Hepatocyte (in vitro differentiated cells): ENCODE results near the gene HOXD4. TPM values are rescaled to one million over a fixed set of nuclear protein-coding genes. Genes with fewer than 3 reads are reported as not detected.

ENCODE experiments used
- DNase-seq: peaks from one replicate; pipeline ENCODE4 v3.0.0-alpha.2; 2016; ENCODE audit warnings: low spot score
- H2AFZ ChIP-seq: fragments of 200-600 bp; sonication (generic); 2 replicates; pipeline ENCODE4 v1.6.0; 2016; ENCODE audit warnings: antibody characterized with exemption, mild to moderate bottlenecking
- H3K27ac ChIP-seq: fragments of 200-600 bp; sonication (generic); 2 replicates; pipeline ENCODE4 v1.5.1; 2016; ENCODE audit warnings: mild to moderate bottlenecking
- H3K27me3 ChIP-seq: fragments of 200-600 bp; sonication (generic); 2 replicates; pipeline ENCODE4 v1.6.1; 2016
- H3K36me3 ChIP-seq: fragments of 200-600 bp; sonication (generic); replicated peaks from 2 replicates; pipeline ENCODE4 v1.5.1; 2016; ENCODE audit warnings: low read depth; ENCODE audit not compliant: insufficient read depth
- H3K4me1 ChIP-seq: fragments of 200-600 bp; sonication (generic); 2 replicates; pipeline ENCODE4 v1.5.1; 2016; ENCODE audit warnings: mild to moderate bottlenecking, moderate library complexity; ENCODE audit not compliant: insufficient read depth
- H3K4me2 ChIP-seq: fragments of 200-600 bp; sonication (generic); 2 replicates; pipeline ENCODE4 v1.6.0; 2016
- H3K4me3 ChIP-seq: fragments of 200-600 bp; sonication (generic); 2 replicates; pipeline ENCODE4 v1.5.1; 2016; ENCODE audit warnings: mild to moderate bottlenecking
- H3K79me2 ChIP-seq: fragments of 200-600 bp; sonication (generic); 2 replicates; pipeline ENCODE4 v1.6.0; 2017; ENCODE audit warnings: mild to moderate bottlenecking
- H3K9me2 ChIP-seq: fragments of 200-600 bp; sonication (generic); replicated peaks from 2 replicates; pipeline ENCODE4 v1.6.0; 2017; ENCODE audit warnings: mild to moderate bottlenecking; ENCODE audit not compliant: insufficient read depth
- H3K9me3 ChIP-seq: fragments of 200-600 bp; sonication (generic); 2 replicates; pipeline ENCODE4 v1.5.1; 2016; ENCODE audit warnings: low read depth, mild to moderate bottlenecking
- H4K20me1 ChIP-seq: fragments of 200-600 bp; sonication (generic); 2 replicates; pipeline ENCODE4 v1.6.0; 2016; ENCODE audit warnings: mild to moderate bottlenecking; ENCODE audit not compliant: insufficient read depth, poor library complexity, severe bottlenecking
- EZH2 ChIP-seq: fragments of 200-600 bp; sonication (generic); IDR thresholded peaks from 2 replicates; pipeline ENCODE4 v1.6.1; 2016; ENCODE audit warnings: antibody characterized with exemption, mild to moderate bottlenecking, borderline replicate concordance
- EZH2phosphoT487 ChIP-seq: fragments of 200-600 bp; sonication (generic); IDR thresholded peaks from one replicate; pipeline ENCODE4 v1.6.1; 2018; ENCODE audit warnings: antibody characterized with exemption, mild to moderate bottlenecking, low read depth, moderate library complexity; ENCODE audit not compliant: unreplicated experiment, severe bottlenecking
- WGBS: methylation state at CpG from one replicate; pipeline ENCODE4 v1.1.6; 2016; ENCODE audit warnings: low lambda C conversion rate; ENCODE audit errors: missing lambda C conversion rate; 5-methylcytosine and 5-hydroxymethylcytosine counted together
- polyA plus RNA-seq: library from polyadenylated mRNA; unstranded; fragments of >200 nt; fragmentation: Nextera tagmentation; extraction: Ambion mirVana; gene quantifications from 2 replicates; pipeline ENCODE4 v1.2.1, GENCODE V29; 2016
- total RNA-seq: library from RNA; depleted of rRNA; stranded (reverse); fragments of >200 nt; gene quantifications from 2 replicates; pipeline ENCODE4 v1.2.3, GENCODE V29; 2014
- TF ChIP-seq, protein P1 (sequence below): fragments of 200-600 bp; sonication (generic); IDR thresholded peaks from 2 replicates; pipeline ENCODE4 v1.5.1; 2016; ENCODE audit warnings: antibody characterized with exemption, mild to moderate bottlenecking; ENCODE audit not compliant: poor library complexity

Gene HOXD4
- total and polyA plus RNA-seq, 2 experiments from 2014 or later: 0.70 TPM; not detected in 1

DNA sequence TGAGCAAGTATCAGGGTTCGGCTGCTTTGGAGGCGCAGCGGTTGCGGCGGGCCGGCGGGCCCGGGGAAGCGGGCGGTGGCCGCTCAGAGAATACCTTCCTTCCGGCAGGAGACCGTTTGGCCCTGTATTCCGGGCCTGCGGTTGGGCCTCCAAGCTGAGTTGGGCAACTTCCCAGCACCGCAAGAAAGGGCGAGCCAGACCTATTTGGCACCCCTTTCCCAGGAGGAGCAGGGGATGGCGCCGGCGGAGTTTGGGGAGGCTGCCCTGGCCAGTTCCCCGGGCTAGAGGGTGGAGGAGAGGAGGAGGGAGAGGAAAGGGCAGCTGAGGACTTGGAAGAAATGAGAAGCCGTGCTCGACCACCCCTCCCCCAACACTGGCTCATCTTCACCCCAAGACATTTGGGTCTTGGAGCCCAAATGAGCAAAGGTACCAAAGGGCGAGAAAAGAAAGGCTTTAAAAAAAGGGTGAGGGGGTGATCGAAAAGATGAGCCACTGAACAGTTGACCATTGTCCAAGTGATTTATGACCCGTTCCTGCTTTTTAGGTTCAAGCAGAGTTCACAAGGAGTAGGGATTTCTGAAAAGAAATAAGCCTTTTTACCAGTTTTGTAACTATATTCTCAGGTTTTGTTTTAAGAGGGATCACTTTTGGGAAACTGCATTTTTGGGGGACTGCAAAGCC, 14.2 kb downstream of the HOXD4 start:
- Histone ChIP-seq H3K9me2 (no peaks in the 10 kb centered on the region), H3K79me2 (no peaks in the 10 kb centered on the region), H2AFZ (peak overlapping the region; percentile 49), H3K4me1 (peaks cover 13% of the 10 kb centered on the region), H3K4me2 (peak overlapping the region; percentile 70), H3K27ac (no peak overlapping the region), H3K36me3 (no peaks in the 10 kb centered on the region), H4K20me1 (no peaks in the 10 kb centered on the region), H3K27me3 (peaks cover 100% of the 10 kb centered on the region), H3K9me3 (no peaks in the 10 kb centered on the region), H3K4me3 (no peak overlapping the region)
- DNase-seq: no peak
- WGBS: 6% methylated on average over 26 of the region's 26 CpGs
- peak; percentile 72 for TF ChIP-seq EZH2phosphoT487
- TF ChIP-seq EZH2: peak; percentile 80
- TF ChIP-seq, protein P1, sequence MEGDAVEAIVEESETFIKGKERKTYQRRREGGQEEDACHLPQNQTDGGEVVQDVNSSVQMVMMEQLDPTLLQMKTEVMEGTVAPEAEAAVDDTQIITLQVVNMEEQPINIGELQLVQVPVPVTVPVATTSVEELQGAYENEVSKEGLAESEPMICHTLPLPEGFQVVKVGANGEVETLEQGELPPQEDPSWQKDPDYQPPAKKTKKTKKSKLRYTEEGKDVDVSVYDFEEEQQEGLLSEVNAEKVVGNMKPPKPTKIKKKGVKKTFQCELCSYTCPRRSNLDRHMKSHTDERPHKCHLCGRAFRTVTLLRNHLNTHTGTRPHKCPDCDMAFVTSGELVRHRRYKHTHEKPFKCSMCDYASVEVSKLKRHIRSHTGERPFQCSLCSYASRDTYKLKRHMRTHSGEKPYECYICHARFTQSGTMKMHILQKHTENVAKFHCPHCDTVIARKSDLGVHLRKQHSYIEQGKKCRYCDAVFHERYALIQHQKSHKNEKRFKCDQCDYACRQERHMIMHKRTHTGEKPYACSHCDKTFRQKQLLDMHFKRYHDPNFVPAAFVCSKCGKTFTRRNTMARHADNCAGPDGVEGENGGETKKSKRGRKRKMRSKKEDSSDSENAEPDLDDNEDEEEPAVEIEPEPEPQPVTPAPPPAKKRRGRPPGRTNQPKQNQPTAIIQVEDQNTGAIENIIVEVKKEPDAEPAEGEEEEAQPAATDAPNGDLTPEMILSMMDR: no peak

DNA sequence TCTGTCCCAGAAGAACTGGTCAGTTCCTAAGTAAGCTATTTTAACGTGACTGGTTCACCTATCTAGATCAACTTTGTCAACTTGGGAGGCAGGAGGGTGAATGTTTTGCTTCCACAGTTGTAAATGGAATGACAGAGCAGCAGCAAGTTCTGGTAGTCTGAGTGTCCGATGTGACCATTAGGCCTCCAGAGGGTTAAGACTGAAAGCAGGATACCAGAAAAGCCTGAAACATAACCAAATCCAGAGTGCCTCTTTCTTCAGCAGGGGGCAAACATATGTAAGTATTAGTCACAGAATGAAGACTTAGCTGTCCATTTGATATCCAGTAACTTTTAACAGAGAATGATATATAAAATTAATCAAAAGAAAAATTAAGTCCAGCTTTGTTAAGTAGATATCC, 14.9 kb downstream of the HOXD4 start:
- TF ChIP-seq EZH2phosphoT487: no peak
- TF ChIP-seq EZH2: no peak
- TF ChIP-seq, protein P1: no peak
- 27% methylated on average over 2 of the region's 2 CpGs for WGBS
- H3K4me1 ChIP-seq: peaks cover 10% of the 10 kb centered on the region
- no peaks in the 10 kb centered on the region for H3K79me2 ChIP-seq
- no peak overlapping the region for H3K4me2 ChIP-seq
- no peak for DNase-seq
- no peaks in the 10 kb centered on the region for H4K20me1 ChIP-seq
- no peak overlapping the region for H3K27ac ChIP-seq
- H3K9me2 ChIP-seq: no peaks in the 10 kb centered on the region
- no peak overlapping the region for H3K4me3 ChIP-seq
- no peaks in the 10 kb centered on the region for H3K9me3 ChIP-seq
- no peaks in the 10 kb centered on the region for H3K36me3 ChIP-seq
- peaks cover 100% of the 10 kb centered on the region for H3K27me3 ChIP-seq
- no peak overlapping the region for H2AFZ ChIP-seq

DNA sequence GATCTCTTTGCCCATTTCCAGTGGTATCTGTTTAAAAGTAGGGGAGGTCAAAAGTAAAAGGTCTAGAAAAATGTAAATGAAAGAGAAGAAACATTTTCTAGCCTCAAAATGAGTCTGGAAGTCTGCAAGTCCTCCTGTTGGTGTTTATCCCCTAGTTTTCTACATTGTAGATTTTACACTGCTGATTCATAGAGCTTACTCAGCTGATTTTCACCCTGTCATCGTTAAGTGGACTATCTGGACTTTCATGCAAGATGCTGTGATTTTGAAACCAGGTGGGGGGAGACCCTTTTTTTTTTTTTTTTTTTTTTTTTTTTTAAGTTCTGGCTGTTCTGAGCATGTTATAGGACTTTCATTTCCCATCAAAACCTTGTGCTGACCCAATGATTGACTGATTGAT, 16.0 kb downstream of the HOXD4 start:
- H3K4me3 ChIP-seq: no peak overlapping the region
- no peak overlapping the region for H2AFZ ChIP-seq
- no peak overlapping the region for H3K27ac ChIP-seq
- TF ChIP-seq EZH2 (no peak), EZH2phosphoT487 (no peak)
- TF ChIP-seq, protein P1: no peak
- no peaks in the 10 kb centered on the region for H4K20me1 ChIP-seq
- H3K9me3 ChIP-seq: no peaks in the 10 kb centered on the region
- H3K36me3 ChIP-seq: no peaks in the 10 kb centered on the region
- no peaks in the 10 kb centered on the region for H3K79me2 ChIP-seq
- 61% methylated on average over 1 of the region's 1 CpG for WGBS
- H3K9me2 ChIP-seq: no peaks in the 10 kb centered on the region
- peaks cover 8% of the 10 kb centered on the region for H3K4me1 ChIP-seq
- DNase-seq: no peak
- no peak overlapping the region for H3K4me2 ChIP-seq
- H3K27me3 ChIP-seq: peaks cover 100% of the 10 kb centered on the region
